ENCODE results near the gene HSD17B7.

- TF ChIP-seq GATA2 (IDR thresholded peaks at IDR 0.05; ENCODE audit: low read depth, low read length) (peak; percentile 79), GATA3 (IDR thresholded peaks at IDR 0.05; ENCODE audit: low read depth, low read length) (peak; percentile 55; the same call in 1 of the 2 replicates)
Measured at GRCh38 chr1:162846256-162847212, 56.0 kb downstream of the HSD17B7 start.
